Dendritic cell treated with granulocyte-macrophage colony-stimulating factor and Interleukin-4, amounts not matched to agents 40 ng/mL and 50 ng/mL, for 4 days (primary cell): Measurements from ENCODE around the gene NNAT.
"Not testable (repeated sequence)": the region's sequence is repeated elsewhere in the genome, so short reads cannot be mapped to it uniquely, and the experiment has no call there.

Experiments
- H3K27ac Mint-ChIP-seq: one replicate; pipeline ENCODE4 v1.8.0; 2022; ENCODE audit warnings: mild to moderate bottlenecking, mixed read lengths
- H3K27me3 Mint-ChIP-seq: one replicate; pipeline ENCODE4 v1.8.0; 2022; ENCODE audit warnings: mild to moderate bottlenecking, mixed read lengths
- H3K36me3 Mint-ChIP-seq: one replicate; pipeline ENCODE4 v1.8.0; 2022; ENCODE audit warnings: low read depth, mixed read lengths
- H3K4me1 Mint-ChIP-seq: one replicate; pipeline ENCODE4 v1.8.0; 2022; ENCODE audit warnings: low read depth, mixed read lengths
- H3K4me3 Mint-ChIP-seq: one replicate; pipeline ENCODE4 v1.8.0; 2022; ENCODE audit warnings: mild to moderate bottlenecking, moderate library complexity, mixed read lengths
- H3K9me3 Mint-ChIP-seq: one replicate; pipeline ENCODE4 v1.8.0; 2022; ENCODE audit warnings: mixed read lengths
- intact Hi-C: fragments of 100-400 bp; cut with micrococcal nuclease; formaldehyde crosslinking; loops from one replicate; pipeline ENCODE4 v1.15.0; 2022

Gene NNAT

GRCh38 chr20:37521061-37521771 is at the start of gene NNAT:
TSS of gene NNAT (plus strand) at chr20:37521250. CDS start at chr20:37521332, 82 bp downstream.
- intact Hi-C loops = no loop called here
- H3K4me1 Mint-ChIP-seq = peaks cover 54% of the 10 kb centered on the region
- H3K36me3 Mint-ChIP-seq = peaks cover 89% of the 10 kb centered on the region
- H3K4me3 Mint-ChIP-seq = peak within 1 kb of the TSS; percentile 41
- H3K9me3 Mint-ChIP-seq = no peaks in the 10 kb centered on the region
- no peak within 1 kb of the TSS for H3K27ac Mint-ChIP-seq
- H3K27me3 Mint-ChIP-seq = peaks cover 21% of the 10 kb centered on the region

DNA sequence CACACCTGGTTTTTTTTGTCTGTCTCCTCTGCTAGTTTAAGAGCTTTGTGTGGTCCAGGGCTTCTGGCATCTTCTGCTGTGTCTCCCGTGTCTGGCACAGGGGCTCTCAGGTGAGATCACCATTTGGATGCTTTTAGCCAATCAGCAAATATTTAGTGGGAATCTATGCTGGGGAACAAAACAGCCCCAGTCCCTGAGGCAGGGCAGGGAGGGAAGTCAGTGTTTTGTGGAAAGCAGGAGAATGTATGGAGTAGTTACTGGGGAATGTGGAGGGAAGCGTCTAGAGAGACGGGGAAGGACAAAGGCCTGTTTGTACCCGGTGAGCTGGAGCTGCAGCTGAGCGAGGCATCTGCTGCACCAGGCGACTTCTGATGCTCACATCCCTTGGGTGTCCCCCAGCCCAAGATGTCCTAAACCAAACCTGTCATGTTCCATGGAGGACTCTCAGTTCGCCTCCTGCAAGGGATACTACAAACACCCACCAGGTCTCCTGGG is 49.3 kb upstream of the NNAT start:
- peaks cover 27% of the 10 kb centered on the region for H3K27me3 Mint-ChIP-seq

DNA sequence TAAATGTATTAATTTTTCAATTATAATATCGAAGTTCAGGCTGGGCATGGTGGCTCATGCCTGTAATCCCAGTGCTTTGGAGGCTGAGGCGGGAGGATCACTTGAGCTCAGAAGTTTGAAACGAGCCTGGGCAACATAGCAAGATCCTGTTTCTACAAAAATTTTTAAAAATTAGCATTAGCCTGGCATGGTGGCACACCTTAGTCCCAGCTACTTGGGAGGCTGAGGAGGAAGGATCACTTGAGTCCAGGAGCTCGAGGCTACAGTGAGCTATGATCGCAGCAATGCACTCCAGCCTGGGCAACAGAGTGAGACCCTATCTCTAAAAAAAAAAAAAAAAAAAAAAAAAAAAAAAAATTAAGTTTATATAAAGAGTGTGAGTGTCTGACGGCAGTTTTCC is 48.6 kb upstream of the NNAT start:
- H3K4me1 Mint-ChIP-seq, H3K36me3 Mint-ChIP-seq, H3K9me3 Mint-ChIP-seq, intact Hi-C loops, H3K27ac Mint-ChIP-seq, H3K4me3 Mint-ChIP-seq: not testable (repeated sequence)
- H3K27me3 Mint-ChIP-seq = peaks cover 25% of the 10 kb centered on the region

More for the DNA sequence above, 49.3 kb upstream of the NNAT start:
- Mint-ChIP-seq H3K4me3 (no peak overlapping the region), H3K36me3 (no peaks in the 10 kb centered on the region), H3K27ac (no peak overlapping the region), H3K4me1 (no peaks in the 10 kb centered on the region), H3K9me3 (no peaks in the 10 kb centered on the region)
- intact Hi-C loops = no loop called here

GRCh38 chr20:37473249-37474000 is 47.6 kb upstream of the NNAT start:
- intact Hi-C loops = no loop called here
- no peak overlapping the region for H3K27ac Mint-ChIP-seq
- no peaks in the 10 kb centered on the region for H3K9me3 Mint-ChIP-seq
- no peak overlapping the region for H3K4me3 Mint-ChIP-seq
- no peaks in the 10 kb centered on the region for H3K36me3 Mint-ChIP-seq
- H3K4me1 Mint-ChIP-seq = no peaks in the 10 kb centered on the region
- peaks cover 33% of the 10 kb centered on the region for H3K27me3 Mint-ChIP-seq

DNA sequence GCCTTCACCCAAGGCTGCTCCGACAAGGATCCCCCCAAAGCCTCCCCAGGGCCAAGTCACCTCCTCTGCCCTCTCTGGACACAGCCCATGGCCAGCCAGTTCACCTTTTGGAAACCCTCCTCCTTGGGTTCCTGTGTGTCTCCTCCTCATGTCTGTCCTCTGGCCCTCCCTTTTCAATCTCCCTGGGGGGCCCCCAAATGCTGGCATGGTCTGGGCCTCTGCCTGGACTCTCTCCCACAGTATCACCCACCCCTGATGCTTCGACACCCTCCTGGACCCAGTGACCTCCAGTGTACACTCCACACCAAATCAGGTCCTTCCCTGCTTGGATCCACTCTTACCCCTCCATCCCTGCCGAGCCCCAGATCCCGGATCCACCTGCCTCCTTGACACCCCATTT is 46.7 kb upstream of the NNAT start:
- Mint-ChIP-seq H3K36me3 (no peaks in the 10 kb centered on the region), H3K27me3 (peaks cover 36% of the 10 kb centered on the region), H3K4me1 (no peaks in the 10 kb centered on the region), H3K4me3 (no peak overlapping the region), H3K9me3 (no peaks in the 10 kb centered on the region), H3K27ac (no peak overlapping the region)
- intact Hi-C loops = no loop called here

- Mint-ChIP-seq H3K36me3 (no peaks in the 10 kb centered on the region), H3K27me3 (peaks cover 40% of the 10 kb centered on the region), H3K4me1 (no peaks in the 10 kb centered on the region), H3K9me3 (no peaks in the 10 kb centered on the region), H3K27ac (no peak overlapping the region), H3K4me3 (no peak overlapping the region)
- intact Hi-C loops = no loop called here
These were observed 45.8 kb upstream of the NNAT start for GRCh38 chr20:37475252-37475651.

- no peak overlapping the region for H3K27ac Mint-ChIP-seq
- H3K4me3 Mint-ChIP-seq = no peak overlapping the region
- intact Hi-C loops = no loop called here
- H3K9me3 Mint-ChIP-seq = no peaks in the 10 kb centered on the region
- peaks cover 46% of the 10 kb centered on the region for H3K27me3 Mint-ChIP-seq
- H3K36me3 Mint-ChIP-seq = no peaks in the 10 kb centered on the region
- H3K4me1 Mint-ChIP-seq = no peaks in the 10 kb centered on the region
These were observed 44.0 kb upstream of the NNAT start for GRCh38 chr20:37477041-37477440.

DNA sequence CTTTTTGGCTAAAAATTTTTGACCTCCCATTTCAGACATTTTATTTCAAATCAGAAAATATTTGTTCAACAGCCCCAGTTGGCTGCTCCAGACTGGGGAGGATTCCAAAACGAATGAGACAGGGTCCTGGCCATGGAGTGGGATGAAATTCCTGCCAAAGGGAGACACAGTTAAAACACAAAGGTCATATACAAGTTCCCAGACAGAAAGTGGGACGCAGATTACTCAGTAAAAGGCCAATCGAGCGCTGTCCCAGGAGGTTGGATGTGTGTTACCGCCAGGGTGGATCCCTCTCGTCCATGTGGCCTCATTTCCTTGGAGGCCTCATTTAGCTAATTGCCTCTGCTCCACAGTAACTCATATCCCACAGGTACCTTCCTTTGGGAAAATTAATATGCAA is 41.8 kb upstream of the NNAT start:
- H3K27ac Mint-ChIP-seq = no peak overlapping the region
- no peak overlapping the region for H3K4me3 Mint-ChIP-seq
- peaks cover 3% of the 10 kb centered on the region for H3K4me1 Mint-ChIP-seq
- peaks cover 42% of the 10 kb centered on the region for H3K27me3 Mint-ChIP-seq
- no peaks in the 10 kb centered on the region for H3K36me3 Mint-ChIP-seq
- no peaks in the 10 kb centered on the region for H3K9me3 Mint-ChIP-seq
- intact Hi-C loops = no loop called here

- intact Hi-C loops = no loop called here
- Mint-ChIP-seq H3K27me3 (peaks cover 39% of the 10 kb centered on the region), H3K27ac (no peak overlapping the region), H3K9me3 (no peaks in the 10 kb centered on the region), H3K4me1 (peaks cover 7% of the 10 kb centered on the region), H3K36me3 (no peaks in the 10 kb centered on the region), H3K4me3 (no peak overlapping the region)
These were observed 40.9 kb upstream of the NNAT start for GRCh38 chr20:37479925-37480691.

GRCh38 chr20:37480919-37481318 is 40.1 kb upstream of the NNAT start:
- H3K27me3 Mint-ChIP-seq = peaks cover 34% of the 10 kb centered on the region
- H3K36me3 Mint-ChIP-seq = no peaks in the 10 kb centered on the region
- no peak overlapping the region for H3K27ac Mint-ChIP-seq
- no peaks in the 10 kb centered on the region for H3K9me3 Mint-ChIP-seq
- peaks cover 7% of the 10 kb centered on the region for H3K4me1 Mint-ChIP-seq
- no peak overlapping the region for H3K4me3 Mint-ChIP-seq
- intact Hi-C loops = no loop called here

DNA sequence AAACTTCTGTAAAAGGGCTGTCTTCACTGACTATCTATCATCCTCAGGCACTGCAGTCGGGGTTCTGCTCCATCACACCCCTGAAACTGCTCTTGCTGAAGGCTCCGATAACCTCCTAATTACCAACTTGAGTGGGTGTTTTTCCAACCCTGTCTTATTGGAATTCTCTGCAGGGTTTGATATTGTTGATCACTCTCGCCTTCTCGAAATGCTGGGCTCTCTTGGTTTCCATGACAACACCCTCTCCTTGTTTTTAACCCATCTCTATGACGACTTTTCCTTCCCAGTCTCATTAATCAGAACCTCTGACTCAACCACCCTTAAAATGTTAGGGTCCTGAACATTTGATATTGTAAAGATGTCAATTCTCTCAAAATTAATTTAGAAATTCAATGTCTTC is 39.4 kb upstream of the NNAT start:
- Mint-ChIP-seq H3K9me3 (no peaks in the 10 kb centered on the region), H3K27me3 (peaks cover 33% of the 10 kb centered on the region), H3K27ac (no peak overlapping the region), H3K36me3 (no peaks in the 10 kb centered on the region), H3K4me3 (no peak overlapping the region), H3K4me1 (peaks cover 7% of the 10 kb centered on the region)
- intact Hi-C loops = no loop called here

DNA sequence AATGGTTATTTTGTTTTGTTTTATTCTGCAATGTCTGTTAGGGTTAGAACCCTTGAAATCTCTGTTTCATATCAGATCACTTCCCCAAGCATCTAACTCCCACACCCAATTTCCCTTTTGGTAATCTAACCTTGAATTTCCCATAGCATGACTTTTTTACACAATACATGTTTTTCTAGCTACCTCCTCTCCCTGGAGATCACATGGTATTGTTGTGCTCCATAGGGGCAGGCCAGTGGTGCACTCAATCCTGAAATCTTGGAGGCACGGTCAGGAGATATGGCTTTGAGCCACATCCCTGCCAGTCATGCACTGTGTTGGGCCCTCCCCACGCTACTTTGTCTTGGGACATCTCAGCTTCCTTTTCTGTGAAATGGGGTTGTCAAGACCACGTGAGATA is 36.7 kb upstream of the NNAT start:
- intact Hi-C loops = no loop called here
- no peaks in the 10 kb centered on the region for H3K9me3 Mint-ChIP-seq
- H3K27ac Mint-ChIP-seq = no peak overlapping the region

DNA sequence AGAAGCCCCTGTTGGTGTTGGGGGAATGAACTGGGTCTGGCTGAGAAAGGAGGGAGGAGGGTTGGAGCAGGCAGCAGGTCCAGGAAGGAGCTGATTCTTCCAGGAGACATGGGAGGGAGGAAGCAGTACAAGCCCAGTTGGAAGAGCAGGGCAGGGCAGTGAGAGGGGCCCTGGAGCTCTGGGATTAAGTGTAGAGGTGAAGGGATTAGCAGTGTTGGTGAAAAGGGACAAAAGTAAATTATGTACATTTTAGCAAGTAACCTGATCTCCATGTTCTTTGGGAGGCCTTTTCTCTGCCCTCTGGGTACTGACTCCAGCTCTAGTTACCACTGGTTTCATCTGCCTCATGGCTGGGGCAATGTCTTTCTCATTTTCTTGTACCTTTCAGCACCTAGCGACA is 34.8 kb upstream of the NNAT start:
- H3K4me1 Mint-ChIP-seq, H3K9me3 Mint-ChIP-seq, intact Hi-C loops, H3K4me3 Mint-ChIP-seq, H3K36me3 Mint-ChIP-seq, H3K27ac Mint-ChIP-seq: not testable (repeated sequence)
- peaks cover 18% of the 10 kb centered on the region for H3K27me3 Mint-ChIP-seq

More for the DNA sequence above, 36.7 kb upstream of the NNAT start:
- Mint-ChIP-seq H3K27me3 (peaks cover 24% of the 10 kb centered on the region), H3K4me1 (peaks cover 7% of the 10 kb centered on the region), H3K4me3 (no peak overlapping the region), H3K36me3 (no peaks in the 10 kb centered on the region)
